ENCODE measurements around the gene TALDO1.
A peak's percentile ranks its signal among the peaks of the same experiment; 100 is the strongest.
"Not testable (repeated sequence)": the region's sequence is repeated elsewhere in the genome, so short reads cannot be mapped to it uniquely, and the experiment has no call there.

TALDO1 gene

DNA sequence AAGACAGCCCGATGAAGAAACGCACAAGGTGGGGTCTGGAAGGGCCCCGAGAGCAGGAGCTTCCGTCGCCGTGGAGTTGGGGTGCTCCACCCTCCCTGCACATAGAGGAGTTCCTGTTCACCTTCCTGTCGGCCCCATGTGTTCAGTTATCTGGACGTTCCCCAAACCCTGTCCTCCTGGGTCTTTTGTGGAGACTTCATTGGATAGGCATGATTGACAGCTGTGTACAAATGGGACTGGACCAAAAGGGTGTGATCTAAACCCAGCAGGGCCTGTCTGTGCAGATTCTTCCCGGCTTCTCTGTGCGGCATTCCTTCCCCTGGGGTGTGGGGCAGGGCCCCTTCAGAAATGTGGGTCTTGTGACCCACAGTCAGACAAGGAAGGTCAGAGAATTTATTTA, 9.4 kb upstream of the TALDO1 start:
- DNase-seq: not testable (repeated sequence)

DNA sequence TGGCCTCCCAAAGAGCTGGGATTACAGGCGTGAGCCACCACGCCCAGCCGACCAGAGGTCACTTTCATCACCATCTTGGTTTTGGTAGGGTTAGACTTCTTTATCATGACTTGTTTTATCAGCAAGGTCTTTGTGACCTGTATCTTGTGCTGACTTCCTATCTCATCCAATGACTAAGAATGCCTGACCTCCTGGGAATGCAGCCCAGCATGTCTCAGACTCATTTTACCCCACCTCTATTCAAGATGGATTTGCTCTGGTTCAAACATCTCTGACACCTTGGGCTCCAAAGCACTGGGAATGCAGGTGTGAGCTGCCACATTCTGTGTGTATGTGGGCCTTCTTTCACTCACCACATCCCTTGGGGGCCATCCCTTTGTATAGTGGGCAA, 5.1 kb upstream of the TALDO1 start:
- DNase-seq: no peak

DNA sequence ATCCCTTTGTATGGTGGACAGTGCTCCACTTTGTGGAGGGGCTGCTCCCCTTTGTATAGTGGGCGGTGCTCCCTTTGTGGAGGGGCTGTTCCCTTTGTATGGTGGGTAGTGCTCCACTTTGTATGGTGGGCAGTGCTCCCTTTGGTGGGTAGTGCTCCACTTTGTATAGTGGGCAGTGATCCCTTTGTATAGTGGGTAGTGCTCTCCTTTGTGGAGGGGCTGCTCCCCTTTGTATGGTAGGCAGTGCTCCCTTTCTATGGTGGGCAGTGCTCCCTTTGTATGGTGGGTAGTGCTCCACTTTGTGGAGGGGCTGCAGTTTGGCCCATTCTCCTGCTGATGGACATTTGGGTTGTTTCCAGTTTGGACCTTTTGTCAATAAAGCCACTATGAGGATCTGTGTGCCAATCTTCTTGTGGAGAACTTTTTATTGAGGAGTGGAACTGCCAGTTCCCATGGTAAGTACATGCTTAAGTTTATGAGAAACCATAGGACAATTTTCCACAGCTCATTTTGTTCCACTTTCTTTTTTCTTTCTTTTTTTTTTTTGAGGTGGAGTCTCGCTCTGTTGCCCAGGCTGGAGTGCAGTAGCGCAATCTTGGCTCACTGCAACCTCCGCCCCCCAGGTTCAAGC, 4.6 kb upstream of the TALDO1 start:
- DNase-seq: no peak

DNA sequence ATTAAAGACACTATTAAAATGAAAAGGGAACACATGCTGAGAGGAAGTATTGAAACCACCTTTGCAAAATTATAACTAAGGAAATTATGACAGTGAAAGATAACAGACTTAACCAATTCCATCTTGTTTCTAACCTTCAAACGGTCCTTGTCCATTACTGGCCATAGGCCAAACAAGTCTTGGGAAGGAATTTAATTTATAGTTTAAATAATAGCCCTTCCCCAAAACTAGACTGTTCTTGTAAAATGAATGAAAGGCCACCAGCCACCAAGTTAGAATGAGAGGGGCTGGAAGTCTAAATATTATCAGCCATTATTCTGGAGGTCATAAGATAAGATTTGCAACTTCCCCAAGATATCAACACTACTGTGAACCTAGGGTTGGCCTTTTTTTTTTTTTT, 1.8 kb upstream of the TALDO1 start:
- DNase-seq: no peak

DNA sequence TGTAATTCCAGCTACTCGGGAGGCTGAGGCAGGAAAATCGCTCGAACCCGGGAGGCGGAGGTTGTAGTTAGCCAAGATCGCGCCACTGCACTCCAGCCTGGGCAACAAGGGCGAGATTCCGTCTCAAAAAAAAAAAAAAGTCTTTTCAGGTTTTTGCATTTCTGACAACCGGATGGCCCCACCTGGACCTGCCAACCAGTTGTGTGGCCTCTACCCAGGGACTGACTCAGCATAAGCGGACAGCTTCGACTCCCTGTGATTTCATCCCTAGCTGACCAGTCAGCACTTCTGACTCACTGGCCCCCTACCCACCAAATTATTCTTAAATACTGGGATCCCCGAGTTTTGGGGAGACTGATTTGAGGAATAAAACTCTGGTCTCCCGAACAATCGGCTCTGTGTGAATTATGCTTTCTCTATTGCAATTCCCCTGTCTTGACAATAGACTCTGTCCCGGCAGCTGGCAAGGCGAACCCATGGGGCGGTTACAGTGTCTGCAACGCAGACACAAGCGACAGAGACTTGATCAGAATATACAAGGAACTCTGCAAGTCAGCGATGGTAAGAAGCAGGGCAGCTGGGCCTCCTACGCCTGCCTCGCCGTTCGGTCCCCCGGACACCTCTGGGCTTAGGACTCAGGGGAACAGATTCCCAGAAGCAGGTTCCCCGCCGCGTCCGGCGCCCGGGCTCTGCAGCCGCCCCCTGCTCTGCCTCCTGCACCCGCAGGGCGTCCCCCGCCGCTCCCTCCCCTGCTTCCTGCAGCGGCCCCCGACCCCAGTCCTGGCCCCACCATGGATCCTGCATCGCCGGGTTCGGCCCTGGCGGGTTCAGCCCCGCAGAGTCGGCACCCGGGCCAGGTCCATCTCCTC, 741 bp upstream of the TALDO1 start:
- peak; percentile 57 for DNase-seq

DNA sequence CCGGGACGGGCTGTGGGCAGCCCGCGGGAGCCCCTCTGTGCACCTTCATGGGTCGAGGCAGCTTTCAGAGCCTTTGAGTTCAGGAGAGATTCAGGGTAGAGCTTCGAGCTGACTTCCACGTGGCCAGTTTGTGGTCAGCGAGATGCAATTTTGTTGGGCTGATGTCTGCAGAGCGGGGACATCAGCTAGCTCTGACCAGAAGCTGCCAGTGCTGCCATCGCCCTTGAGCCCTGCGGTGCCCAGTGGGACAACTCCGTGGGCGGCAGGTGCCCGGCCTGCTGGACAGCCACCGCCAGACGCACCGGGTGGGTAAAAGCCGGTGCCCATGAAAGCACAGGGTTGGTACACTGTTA, 719 bp downstream of the TALDO1 start:
- no peak for DNase-seq

DNA sequence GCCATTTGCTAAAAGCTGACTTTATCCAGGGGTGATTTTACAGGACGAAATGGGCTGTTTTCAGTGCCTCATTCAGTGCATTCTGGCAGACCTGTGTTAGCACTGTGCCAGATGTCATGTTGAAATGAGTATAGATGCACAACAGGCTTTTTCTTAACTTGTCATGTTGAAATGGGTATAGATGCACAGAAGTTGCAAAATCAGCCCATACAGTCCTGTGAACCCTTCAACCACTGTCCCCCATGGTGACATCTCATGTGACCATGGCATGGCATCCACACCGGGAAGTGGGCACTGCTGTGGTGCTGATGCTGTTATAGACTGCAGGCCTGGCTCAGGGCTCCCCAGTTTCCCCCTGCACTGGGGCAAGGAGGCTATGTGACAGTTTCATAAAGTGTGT, 2.5 kb downstream of the TALDO1 start:
- no peak for DNase-seq

DNA sequence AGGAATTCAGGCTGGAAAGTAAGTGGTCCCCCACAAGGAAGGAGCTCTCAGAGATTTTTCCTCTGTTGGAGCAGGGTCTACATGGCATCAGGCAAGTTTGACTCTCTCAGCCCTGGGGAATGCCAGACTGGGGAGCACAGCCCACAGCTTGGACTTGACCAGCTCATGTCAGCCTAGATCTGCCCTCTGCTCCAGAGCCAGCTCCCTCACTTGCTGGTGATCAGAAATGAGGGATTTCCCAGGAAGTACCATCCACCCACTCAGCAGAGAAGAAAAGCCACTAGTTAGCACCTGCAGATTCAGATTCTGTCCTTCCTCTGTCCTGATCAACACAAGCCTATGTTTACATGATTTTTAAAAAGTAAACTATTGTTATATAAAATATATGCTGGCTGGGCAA, 13.0 kb downstream of the TALDO1 start:
- no peak for DNase-seq

DNA sequence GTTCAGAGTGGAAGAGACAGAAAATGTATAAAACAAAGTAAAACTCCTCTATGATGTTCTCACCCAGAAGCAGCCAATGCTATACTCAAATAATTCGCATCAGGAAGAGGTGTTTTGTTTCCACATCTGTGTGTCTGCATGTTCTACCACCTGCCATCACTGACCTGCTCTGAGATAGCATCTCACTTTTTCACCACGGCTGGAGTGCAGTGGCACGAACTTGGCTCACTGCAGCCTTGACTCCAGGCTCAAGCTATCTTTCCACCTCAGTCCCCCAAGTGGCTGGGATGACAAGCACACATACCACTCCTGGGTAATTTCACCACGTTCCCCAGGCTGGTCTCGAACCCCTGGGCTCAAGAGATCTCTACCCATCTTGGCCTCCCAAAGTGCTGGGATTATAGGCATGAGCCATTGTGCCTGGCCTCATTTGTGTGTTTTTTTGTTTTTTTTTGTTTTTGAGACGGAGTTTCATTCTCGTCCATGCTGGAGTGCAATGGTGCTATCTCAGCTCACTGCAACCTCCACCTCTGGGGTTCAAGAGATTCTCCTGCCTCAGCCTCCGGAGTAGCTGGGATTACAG, 14.4 kb downstream of the TALDO1 start:
- no peak for DNase-seq

DNA sequence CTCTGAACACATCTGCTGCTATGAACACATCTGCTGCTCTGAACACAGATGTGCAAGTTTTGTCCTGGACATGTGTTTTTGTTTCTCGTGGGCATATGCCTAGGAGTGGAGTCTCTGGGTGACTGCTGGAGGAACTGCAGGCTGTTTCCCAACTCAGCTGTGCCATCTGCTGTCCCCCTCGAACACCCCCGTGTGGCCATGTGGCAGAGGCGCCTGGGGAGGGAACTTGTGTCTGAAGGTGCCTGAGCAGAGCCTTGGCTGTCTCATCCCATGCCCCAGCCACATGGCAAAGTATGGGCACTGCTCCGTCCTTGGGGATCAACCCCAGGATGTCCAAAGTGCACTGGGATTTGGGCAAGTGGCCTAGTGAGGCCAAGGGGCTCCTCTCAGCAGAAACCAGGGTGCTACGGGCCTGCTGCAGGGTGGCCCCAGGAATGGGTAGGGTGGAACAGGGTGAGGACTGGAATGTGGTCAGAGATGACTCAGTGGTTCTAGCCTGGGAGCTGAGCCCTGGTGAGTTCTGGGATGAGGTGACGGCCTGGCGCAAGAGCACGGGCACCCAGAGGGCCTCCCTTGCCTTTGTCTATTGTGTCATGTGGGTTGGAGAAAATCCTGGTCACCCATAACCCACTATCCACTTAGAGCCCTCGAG, 15.3 kb downstream of the TALDO1 start:
- peak; percentile 34 for DNase-seq

DNA sequence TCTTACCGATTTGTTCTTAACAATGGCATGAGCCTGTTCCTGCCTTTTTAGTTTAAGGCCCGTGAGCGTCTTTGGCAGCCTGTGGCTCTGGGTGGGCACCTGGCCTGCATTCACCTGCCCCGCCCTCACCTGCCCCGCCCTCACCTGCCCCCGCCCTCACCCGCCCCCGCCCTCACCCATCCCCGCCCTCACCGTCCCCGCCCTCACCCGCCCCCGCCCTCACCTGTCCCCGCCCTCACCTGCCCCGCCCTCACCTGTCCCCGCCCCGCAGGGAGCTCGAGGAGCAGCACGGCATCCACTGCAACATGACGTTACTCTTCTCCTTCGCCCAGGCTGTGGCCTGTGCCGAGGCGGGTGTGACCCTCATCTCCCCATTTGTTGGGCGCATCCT, 15.8 kb downstream of the TALDO1 start:
- no peak for DNase-seq

DNA sequence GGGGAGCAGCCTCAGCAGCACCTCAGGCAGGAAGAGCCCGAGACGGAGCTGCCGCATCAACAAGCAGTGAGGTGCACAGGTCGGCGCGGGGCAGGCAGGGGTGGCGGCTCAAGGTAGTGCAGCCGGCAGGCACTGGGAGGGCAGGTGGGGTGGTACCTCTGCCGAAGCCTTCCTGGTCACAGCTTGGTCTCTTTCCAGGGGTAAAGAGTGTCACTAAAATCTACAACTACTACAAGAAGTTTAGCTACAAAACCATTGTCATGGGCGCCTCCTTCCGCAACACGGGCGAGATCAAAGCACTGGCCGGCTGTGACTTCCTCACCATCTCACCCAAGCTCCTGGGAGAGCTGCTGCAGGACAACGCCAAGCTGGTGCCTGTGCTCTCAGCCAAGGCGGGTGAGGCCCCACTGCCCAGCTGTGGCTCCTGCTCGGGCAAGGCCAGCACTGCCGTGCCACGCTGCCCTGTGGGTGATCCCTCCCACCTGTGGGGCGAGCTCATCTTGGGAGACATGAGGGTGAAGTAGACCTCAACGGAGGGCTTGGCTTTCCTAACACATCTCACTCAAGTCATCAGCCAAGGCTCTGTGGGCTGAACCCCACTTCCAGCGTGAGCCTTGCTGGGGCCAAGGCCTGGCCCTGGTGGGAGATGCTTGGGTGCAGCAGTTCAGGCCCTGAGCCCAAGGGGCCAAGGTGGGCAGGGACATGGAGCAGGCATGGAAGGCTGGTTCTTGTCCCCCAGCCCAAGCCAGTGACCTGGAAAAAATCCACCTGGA, 16.5 kb downstream of the TALDO1 start:
- no peak for DNase-seq

DNA sequence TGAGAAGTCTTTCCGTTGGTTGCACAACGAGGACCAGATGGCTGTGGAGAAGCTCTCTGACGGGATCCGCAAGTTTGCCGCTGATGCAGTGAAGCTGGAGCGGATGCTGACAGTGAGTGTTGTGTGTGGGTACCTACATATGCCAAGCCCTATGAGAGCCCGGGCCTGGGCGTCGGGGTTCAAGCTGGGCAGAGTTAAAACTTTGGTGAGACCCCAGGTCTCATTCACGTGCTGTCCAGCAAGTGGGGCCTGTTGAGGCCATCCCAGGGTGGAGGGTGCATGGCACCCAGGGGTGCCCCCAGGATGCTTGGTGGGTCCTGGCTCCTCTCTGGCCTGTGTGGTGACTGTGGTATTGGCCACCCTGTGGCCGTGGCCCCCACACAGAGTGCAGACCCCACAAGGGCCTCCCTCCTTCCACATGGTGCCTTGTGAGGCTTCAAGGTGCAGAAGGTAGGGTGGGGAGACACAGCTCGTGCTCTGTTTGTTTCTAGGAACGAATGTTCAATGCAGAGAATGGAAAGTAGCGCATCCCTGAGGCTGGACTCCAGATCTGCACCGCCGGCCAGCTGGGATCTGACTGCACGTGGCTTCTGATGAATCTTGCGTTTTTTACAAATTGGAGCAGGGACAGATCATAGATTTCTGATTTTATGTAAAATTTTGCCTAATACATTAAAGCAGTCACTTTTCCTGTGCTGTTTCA, 17.2 kb downstream of the TALDO1 start:
- no peak for DNase-seq

DNA sequence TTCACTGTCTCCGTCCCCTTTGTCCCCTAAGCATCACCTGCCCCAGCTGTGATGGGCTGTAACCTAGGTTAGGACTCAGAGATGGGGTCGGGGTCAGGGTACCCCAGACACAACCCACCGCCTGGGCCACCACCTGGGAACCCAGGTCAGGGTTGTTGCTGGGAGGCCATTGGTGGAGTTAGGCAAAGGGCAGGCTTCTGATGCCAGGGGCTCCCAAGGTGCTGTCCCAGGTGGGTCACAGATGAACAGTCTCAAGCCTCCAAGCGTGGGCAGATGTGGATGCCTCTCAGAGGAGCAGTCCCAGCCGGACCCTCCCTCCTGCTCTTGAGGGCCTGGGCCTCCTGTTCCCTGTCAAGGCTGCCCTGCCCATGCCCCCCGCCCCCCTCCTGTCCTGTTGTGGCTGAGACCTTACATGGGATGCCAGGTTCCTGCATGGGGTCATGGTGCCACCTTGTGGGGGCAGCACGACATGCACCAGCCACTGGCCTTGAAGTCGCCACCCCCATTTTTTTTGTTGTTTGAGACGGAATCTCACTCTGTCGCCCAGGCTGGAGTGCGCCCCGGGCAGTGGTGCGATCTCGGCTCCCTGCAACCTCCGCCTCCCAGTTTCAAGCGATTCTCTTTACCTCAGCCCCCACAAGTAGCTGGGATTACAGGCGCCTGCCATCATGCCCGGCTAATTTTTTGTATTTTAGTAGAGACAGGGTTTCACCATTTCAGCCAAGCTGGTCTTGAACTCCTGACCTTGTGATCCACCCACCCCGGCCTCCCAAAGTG, 17.9 kb downstream of the TALDO1 start:
- peak; percentile 65 for DNase-seq

DNA sequence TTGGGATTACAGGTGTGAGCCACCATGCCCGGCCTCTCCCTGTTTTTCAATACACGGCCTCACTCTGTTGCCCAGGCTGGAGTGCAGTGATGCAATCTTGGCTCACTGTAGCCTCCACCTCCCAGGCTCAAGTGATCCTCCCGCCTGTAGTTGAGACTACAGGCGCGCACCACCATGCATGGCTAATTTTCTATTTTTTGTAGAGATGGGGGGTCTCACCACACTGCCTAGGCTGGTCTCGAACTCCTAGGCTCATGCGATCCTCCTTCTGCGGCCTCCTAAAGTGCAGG, 18.5 kb downstream of the TALDO1 start:
- DNase-seq: no peak

DNA sequence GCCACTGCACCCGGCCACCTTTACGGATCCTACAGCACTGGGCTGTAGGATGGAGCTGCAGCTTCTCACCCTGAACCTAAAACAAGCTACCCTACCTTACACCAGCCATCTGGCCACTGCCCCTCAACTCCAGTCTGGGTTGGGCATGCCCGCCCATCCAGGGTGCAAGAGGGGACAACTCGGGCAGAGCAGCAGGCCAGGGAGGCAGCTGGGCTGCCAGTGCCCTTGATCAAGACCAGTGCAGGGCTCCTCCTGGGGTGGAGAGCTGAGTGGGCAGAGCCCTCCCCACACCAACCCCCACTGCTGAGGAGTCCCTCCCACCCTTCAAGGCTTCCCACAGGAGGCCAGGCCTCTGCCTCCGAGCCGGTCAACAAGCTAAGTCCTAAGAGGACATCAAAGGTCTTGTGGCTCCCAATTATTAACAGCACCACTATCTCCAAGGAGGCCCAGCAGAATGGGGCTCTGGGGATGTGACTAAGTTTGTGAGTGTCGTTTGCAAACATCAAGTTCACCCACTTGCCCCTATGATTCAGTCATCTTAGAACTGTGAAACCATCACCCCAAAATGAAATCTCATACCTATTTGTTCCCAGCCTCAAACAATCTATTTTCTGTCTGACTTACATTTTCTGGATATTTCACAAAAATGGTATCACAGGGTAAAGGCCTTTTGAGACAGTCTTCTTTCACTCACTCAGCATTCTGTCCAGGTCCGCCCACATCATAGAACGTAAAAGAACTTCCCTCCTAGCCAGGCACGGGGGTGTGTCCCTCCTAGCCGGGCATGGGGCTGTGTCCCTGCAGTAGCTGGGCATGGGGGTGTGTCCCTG, 19.1 kb downstream of the TALDO1 start:
- no peak for DNase-seq

DNA sequence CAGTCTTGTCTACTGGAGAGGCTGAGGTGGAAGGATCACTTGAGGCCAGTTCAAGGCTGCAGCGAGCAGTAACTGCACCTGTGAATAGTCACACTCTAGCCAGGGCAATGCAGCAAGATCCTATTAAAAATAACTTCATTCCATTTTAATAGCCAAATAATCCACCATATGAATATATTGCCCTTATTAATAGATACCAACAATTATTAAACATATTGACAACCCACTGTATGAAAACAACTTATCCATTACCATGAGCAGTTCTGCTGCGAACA, 19.6 kb downstream of the TALDO1 start:
- no peak for DNase-seq

DNA sequence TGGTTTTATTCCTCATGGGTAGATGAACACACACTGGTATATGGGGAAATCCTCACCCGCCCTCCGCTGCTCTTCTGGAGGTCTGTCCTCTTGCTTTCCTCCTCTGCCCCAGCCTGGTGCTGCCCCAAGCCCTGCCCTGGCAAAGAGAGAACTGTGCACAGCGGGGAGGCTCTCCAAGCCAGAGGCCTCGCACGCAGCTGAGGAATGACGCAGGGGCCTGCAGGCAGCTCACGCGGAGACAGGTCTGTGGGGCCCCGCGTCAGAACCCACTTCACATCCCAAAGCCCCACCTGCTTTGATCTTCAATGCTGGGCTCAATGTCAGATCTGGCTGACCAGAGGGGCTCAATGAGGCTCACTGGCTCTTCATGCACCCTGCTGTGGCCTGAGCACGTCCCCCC, 20.0 kb downstream of the TALDO1 start:
- no peak for DNase-seq

DNA sequence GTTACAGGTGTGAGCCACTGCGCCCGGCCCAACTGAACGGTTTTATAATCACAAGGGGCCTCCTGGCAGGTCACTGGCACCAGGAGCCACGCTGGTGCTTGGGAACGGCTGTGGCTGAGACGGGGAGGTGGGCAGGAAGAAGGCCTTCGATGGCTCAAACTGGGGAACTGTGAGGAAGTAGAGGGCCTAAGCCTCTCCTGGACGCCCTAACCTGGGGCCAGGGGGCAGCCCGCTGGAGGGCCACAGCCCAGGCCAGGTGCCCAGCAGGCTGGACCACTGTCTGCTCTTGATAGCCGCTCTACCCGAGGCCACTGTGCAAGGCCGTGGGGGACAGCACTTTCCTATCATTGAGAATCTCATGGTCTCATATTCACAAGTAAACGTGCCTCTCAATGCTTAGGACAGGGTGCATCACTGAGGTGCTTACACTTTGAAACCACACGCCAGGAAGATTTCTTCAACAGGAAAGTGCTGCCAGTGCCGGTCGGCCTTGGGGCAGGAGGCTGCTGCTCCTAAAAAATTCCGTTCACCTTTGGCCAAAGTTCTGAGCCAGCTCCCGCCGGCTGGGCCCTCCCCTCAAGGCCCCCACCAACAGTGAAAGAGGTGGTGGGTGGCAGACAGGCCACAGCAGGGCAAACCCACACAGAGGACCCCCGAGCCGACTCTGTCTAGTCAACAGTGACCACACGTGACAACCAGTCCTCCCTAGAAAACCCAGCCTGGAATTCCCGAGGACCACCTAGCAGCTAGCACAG, 22.8 kb downstream of the TALDO1 start:
- no peak for DNase-seq

Data from activated naive CD4-positive, alpha-beta T cell treated with anti-CD3 and anti-CD28 coated beads, Interleukin-2, amount 50 U/mL, for 16 hours (primary cell).